ENCODE measurements around the gene LNX2. TPM values are rescaled to one million over a fixed set of nuclear protein-coding genes. Genes with fewer than 3 reads are reported as not detected.

LNX2 gene
- total RNA-seq, 1 donor from 2014 or later, result 15.1 TPM

- peak overlapping the region; percentile 95 for H3K4me3 Mint-ChIP-seq
- TF ChIP-seq EZH2 (IDR thresholded peaks at IDR 0.05) (no peak), EZH2phosphoT487 (IDR thresholded peaks at IDR 0.05) (no peak), CTCF (IDR thresholded peaks at IDR 0.05) (no peak)
- peaks cover 81% of the 10 kb centered on the region for H3K79me2 ChIP-seq (ENCODE audit: low read depth)
- peaks cover 26% of the 10 kb centered on the region for H3K4me1 Mint-ChIP-seq
- H4K20me1 ChIP-seq (ENCODE audit: low read depth), result peaks cover 62% of the 10 kb centered on the region
- H2AFZ ChIP-seq (replicated peaks), result no peak overlapping the region
- peaks cover 4% of the 10 kb centered on the region for H3K36me3 ChIP-seq
- no peak overlapping the region for H3K27ac ChIP-seq
- peak overlapping the region; percentile 91 for H3K4me3 ChIP-seq
- peak overlapping the region; percentile 96 for H3K4me2 ChIP-seq
- peaks cover 12% of the 10 kb centered on the region for H3K27me3 Mint-ChIP-seq (ENCODE audit: insufficient read depth, low read depth)
- no peaks in the 10 kb centered on the region for H3K9me3 ChIP-seq (ENCODE audit: low read depth)
- H3K27me3 ChIP-seq, result no peaks in the 10 kb centered on the region
- peaks cover 19% of the 10 kb centered on the region for H3K36me3 Mint-ChIP-seq
- no peaks in the 10 kb centered on the region for H3K9me3 Mint-ChIP-seq
- H3K27ac Mint-ChIP-seq, result no peak overlapping the region
- H3F3A ChIP-seq (ENCODE audit: low read depth), result peaks cover 20% of the 10 kb centered on the region
- H3K9ac ChIP-seq, result no peak overlapping the region
- DNase-seq (ENCODE audit: low spot score), result no peak
- peaks cover 16% of the 10 kb centered on the region for H3K4me1 ChIP-seq
Observed at GRCh38 chr13:27622881-27623280, 2.6 kb upstream of the LNX2 start.

- TF ChIP-seq CTCF (IDR thresholded peaks at IDR 0.05) (peak; percentile 35), EZH2 (IDR thresholded peaks at IDR 0.05) (no peak)
Observed at GRCh38 chr13:27622102-27622820, 1.9 kb upstream of the LNX2 start.

GRCh38 chr13:27621366-27622101 is 1.2 kb upstream of the LNX2 start, which contains the start of gene POLR1D:
Gene POLR1D, plus strand, starts transcription at chr13:27621892. Its CDS starts 92 bp downstream, at chr13:27621984.
- Mint-ChIP-seq H3K4me1 (peaks cover 26% of the 10 kb centered on the region), H3K27ac (peak within 1 kb of the TSS; percentile 62), H3K4me3 (peak within 1 kb of the TSS; percentile 97), H3K9me3 (no peaks in the 10 kb centered on the region), H3K27me3 (ENCODE audit: insufficient read depth, low read depth) (peaks cover 12% of the 10 kb centered on the region), H3K36me3 (peaks cover 19% of the 10 kb centered on the region)
- Histone ChIP-seq H3K27ac (no peak within 1 kb of the TSS), H3K4me3 (peak within 1 kb of the TSS; percentile 91), H2AFZ (replicated peaks) (peak within 1 kb of the TSS; percentile 94), H3K4me1 (peaks cover 22% of the 10 kb centered on the region), H3F3A (ENCODE audit: low read depth) (peaks cover 20% of the 10 kb centered on the region), H3K4me2 (peak within 1 kb of the TSS; percentile 96), H3K27me3 (no peaks in the 10 kb centered on the region), H3K36me3 (peaks cover 4% of the 10 kb centered on the region), H3K79me2 (ENCODE audit: low read depth) (peaks cover 82% of the 10 kb centered on the region), H3K9ac (peak within 1 kb of the TSS; percentile 52), H4K20me1 (ENCODE audit: low read depth) (peaks cover 51% of the 10 kb centered on the region), H3K9me3 (ENCODE audit: low read depth) (no peaks in the 10 kb centered on the region)
- DNase-seq (ENCODE audit: low spot score), result peak; percentile 90
- TF ChIP-seq EZH2 (IDR thresholded peaks at IDR 0.05) (no peak), CTCF (IDR thresholded peaks at IDR 0.05) (no peak), EZH2phosphoT487 (IDR thresholded peaks at IDR 0.05) (no peak)

More at GRCh38 chr13:27622102-27622820, 1.9 kb upstream of the LNX2 start:
- H3K4me2 ChIP-seq, result peak overlapping the region; percentile 96
- H3K36me3 Mint-ChIP-seq, result peaks cover 19% of the 10 kb centered on the region
- H3K27me3 Mint-ChIP-seq (ENCODE audit: insufficient read depth, low read depth), result peaks cover 12% of the 10 kb centered on the region
- no peaks in the 10 kb centered on the region for H3K9me3 Mint-ChIP-seq
- H2AFZ ChIP-seq (replicated peaks), result peak overlapping the region; percentile 94
- H3K4me3 ChIP-seq, result peak overlapping the region; percentile 91
- H3K27ac Mint-ChIP-seq, result peak overlapping the region; percentile 62
- no peaks in the 10 kb centered on the region for H3K27me3 ChIP-seq
- DNase-seq (ENCODE audit: low spot score), result no peak
- H3K4me1 ChIP-seq, result peaks cover 19% of the 10 kb centered on the region
- H3K36me3 ChIP-seq, result peaks cover 4% of the 10 kb centered on the region
- peak overlapping the region; percentile 52 for H3K9ac ChIP-seq
- H4K20me1 ChIP-seq (ENCODE audit: low read depth), result peaks cover 58% of the 10 kb centered on the region
- H3K4me3 Mint-ChIP-seq, result peak overlapping the region; percentile 95
- no peaks in the 10 kb centered on the region for H3K9me3 ChIP-seq (ENCODE audit: low read depth)
- peaks cover 20% of the 10 kb centered on the region for H3F3A ChIP-seq (ENCODE audit: low read depth)
- H3K27ac ChIP-seq, result no peak overlapping the region
- H3K79me2 ChIP-seq (ENCODE audit: low read depth), result peaks cover 81% of the 10 kb centered on the region
- peaks cover 26% of the 10 kb centered on the region for H3K4me1 Mint-ChIP-seq

Data from neural progenitor cell (in vitro differentiated cells).